ENCODE measurements around the gene NME3.

DNA sequence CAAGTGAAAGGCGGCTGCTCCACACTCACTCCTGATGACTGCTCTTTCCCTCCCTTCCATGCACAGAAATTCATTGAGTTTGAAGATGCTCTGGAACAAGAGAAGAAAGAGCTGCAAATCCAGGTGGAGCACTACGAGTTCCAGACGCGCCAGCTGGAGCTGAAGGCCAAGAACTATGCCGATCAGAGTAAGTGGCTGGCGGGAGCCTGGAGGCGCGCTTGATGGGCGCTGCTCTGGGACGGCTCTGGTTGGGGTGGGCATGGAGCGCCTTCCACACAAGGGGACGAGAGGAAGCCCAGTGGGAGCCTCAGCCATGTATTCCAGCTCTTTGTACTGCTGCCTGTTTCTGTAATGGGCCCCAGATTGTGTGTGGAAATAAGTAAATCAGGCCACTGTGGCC lies 46.9 kb downstream of the NME3 start:
- TF ChIP-seq, protein P1, sequence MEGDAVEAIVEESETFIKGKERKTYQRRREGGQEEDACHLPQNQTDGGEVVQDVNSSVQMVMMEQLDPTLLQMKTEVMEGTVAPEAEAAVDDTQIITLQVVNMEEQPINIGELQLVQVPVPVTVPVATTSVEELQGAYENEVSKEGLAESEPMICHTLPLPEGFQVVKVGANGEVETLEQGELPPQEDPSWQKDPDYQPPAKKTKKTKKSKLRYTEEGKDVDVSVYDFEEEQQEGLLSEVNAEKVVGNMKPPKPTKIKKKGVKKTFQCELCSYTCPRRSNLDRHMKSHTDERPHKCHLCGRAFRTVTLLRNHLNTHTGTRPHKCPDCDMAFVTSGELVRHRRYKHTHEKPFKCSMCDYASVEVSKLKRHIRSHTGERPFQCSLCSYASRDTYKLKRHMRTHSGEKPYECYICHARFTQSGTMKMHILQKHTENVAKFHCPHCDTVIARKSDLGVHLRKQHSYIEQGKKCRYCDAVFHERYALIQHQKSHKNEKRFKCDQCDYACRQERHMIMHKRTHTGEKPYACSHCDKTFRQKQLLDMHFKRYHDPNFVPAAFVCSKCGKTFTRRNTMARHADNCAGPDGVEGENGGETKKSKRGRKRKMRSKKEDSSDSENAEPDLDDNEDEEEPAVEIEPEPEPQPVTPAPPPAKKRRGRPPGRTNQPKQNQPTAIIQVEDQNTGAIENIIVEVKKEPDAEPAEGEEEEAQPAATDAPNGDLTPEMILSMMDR (conservative IDR thresholded peaks at IDR 0.05), result no peak
- TF ChIP-seq EZH2 (IDR thresholded peaks at IDR 0.05; ENCODE audit: low read depth), result no peak
